GM10266 (cell line): ENCODE measurements around the gene MYL12A.

Experiments
- DNase-seq: peaks from one replicate; pipeline ENCODE4 v3.0.0; 2012; ENCODE audit errors: extremely low spot score
- TF ChIP-seq, protein P1 (sequence below): IDR thresholded peaks from 2 replicates; pipeline ENCODE4 v1.5.1; 2012; ENCODE audit warnings: mild to moderate bottlenecking, low read depth; ENCODE audit not compliant: control insufficient read depth, insufficient read depth; ENCODE audit errors: missing control alignments

The MYL12A gene

DNA sequence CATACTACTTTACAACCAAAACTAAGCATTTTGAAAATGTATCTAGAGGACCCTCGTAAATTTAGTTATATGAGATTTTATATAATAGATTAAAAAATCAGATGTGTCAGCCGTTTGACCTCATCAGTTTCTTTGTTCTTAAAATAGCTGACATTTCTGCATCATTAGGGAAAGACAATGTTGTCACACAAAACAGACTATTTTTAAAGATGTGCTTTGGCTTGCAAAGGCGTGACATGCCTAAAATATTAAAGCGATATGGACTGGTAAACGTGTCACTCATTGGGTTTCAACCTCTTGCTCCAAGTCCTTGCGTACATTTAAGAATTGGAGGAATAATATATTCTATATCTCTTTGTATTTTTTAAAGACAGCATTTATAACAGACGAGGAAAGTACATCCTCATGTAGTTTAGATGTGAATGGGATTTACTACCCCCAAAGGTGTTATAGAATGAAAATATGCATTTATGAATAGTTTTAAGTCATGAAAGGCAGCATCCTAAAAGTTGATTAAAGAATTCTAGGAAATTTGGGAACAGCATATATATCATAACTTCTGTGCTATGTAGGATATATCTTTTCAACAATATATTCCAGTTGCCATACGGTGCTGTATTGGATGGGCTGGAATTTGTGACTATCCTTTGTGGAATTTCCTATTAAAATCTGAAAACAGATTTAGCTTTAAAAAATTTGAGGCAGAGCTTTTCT, 3.8 kb downstream of the MYL12A start:
- DNase-seq: no peak
- TF ChIP-seq, protein P1, sequence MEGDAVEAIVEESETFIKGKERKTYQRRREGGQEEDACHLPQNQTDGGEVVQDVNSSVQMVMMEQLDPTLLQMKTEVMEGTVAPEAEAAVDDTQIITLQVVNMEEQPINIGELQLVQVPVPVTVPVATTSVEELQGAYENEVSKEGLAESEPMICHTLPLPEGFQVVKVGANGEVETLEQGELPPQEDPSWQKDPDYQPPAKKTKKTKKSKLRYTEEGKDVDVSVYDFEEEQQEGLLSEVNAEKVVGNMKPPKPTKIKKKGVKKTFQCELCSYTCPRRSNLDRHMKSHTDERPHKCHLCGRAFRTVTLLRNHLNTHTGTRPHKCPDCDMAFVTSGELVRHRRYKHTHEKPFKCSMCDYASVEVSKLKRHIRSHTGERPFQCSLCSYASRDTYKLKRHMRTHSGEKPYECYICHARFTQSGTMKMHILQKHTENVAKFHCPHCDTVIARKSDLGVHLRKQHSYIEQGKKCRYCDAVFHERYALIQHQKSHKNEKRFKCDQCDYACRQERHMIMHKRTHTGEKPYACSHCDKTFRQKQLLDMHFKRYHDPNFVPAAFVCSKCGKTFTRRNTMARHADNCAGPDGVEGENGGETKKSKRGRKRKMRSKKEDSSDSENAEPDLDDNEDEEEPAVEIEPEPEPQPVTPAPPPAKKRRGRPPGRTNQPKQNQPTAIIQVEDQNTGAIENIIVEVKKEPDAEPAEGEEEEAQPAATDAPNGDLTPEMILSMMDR: no peak

DNA sequence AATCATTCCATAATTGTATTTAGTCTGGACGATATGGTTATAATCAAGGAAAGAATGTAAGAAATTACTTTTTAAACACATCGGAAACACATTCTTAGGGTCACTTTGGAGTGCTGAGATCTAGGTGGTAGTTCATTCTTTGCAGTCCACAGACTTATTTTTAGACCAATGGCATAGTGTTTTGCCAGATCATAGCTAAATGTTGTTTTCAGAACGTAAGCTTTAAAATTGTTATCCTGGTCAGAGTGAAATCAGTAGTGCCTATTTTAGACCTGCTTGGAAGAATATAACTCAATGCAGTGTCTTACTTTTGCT, 4.3 kb downstream of the MYL12A start:
- TF ChIP-seq, protein P1: no peak
- no peak for DNase-seq

DNA sequence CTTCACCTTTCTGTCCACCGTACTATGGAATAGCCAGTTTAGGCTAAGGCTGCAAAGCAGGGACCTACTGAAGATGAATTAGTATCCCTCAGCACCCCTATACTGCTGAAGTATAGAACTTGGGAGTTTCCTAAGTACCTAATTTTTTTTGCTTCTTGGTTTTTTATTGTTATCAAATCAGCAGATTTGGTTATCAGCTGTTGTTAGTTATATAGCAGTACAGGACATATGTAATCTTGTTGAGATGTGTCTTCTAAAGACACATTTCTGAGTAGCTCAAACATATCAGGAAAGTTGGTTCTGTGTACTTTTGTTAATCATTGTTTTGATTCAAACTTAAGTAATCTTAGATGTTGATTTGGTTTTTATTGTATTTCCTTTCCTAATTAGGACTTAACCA, 5.2 kb downstream of the MYL12A start:
- no peak for DNase-seq
- TF ChIP-seq, protein P1: no peak

DNA sequence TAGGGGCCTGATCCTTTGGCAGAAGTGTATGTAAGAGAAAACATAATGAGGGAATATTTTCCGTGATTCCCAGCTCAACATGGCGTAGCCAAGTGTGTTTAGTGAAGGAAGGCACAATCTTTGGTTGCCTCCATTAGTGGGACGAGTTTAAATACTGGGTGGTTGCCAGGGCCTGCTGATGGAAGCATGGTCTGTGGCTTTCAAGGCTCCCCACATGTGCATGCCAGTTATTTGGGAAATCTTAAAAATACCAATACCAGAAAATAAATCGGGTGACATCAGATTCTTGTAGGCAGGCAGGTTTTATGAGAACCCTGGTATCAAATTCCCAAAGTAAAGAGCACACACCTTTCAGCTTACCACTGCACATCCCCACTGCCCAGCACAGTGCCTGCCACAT, 7.1 kb downstream of the MYL12A start:
- DNase-seq: no peak
- TF ChIP-seq, protein P1: no peak

DNA sequence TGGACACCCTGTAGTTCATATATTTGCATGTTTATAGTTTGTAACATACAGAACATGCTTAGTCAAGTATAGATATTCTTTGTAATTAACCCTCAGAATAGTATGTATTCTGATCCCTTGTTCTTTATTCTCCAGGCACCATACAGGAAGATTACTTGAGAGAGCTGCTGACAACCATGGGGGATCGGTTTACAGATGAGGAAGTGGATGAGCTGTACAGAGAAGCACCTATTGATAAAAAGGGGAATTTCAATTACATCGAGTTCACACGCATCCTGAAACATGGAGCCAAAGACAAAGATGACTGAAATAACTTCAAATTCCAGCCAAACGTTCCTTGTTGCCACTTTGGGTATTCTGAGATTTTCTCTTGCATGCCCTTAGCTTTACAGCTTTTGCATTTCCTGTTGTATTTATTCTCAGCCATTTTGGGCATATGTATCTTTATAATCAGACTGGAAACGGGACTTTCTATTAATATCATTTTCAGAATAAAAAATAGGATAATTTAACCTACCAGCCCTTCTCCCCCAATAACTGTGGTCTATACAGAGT, 8.1 kb downstream of the MYL12A start:
- TF ChIP-seq, protein P1: no peak
- no peak for DNase-seq

DNA sequence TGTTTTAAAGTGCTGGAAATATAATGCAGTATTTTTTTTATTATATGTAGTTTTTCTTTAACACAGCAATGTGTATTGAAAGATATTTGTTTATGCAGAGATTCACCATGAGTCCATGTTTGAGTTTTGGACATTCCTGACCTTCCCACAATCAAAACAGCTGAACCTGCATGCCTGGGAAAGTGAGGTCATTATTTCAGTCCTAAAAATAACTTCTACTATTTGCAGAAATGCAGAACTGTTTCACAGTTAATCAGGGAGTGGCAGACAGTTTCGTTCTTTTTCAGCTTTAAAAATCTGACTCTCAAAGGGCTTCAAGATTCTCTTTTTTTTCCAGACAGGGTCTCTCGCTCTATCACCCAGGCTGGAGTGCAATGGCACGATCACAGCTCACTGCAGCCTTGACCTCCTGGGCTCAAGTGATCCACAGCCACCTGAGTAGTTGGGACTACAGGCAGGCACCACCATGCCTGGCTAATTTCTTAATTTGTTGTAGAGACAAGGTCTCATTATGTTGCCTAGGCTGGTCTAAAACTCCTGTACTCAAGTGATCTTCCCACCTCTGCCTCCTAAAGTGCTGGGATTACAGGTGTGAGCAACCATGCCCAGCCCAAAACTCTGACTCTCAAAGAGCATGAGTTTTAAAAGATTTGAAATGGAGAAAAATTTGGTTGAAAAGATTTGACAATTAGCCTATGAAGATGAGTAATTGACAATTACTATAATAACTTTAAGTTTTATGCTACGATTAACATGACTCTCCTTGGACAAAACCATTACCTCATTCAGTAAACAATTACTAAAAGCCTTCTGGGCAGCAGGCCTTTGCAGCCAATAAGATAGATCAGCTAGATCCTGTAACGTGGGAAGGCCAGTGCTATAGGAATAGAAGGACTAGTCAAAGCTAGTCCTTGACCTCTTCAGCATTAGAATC, 9.4 kb downstream of the MYL12A start:
- TF ChIP-seq, protein P1: no peak
- DNase-seq: no peak

DNA sequence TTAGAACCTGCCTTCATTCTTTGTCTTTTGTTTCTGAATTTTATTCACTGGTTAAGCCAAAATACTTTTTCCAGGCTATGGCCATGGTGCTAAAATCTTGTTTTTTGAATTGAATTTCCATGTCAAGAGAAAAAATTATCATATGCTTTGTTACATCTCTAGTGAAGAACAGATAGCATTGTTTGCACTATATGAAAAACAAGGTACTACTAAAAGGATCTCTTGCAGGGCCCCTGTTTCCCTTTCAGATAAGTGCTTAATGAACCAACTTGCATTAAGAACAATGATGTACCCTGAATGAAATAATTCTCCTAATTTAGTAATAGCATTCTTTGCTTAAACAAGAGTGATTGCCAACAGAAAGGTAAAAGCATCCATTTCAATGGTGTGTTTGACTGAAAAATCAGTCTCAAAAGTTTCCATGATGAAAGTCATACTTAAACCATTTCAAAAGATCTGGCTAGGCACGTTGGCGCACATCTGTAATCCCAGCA, 10.1 kb downstream of the MYL12A start:
- TF ChIP-seq, protein P1: no peak
- no peak for DNase-seq
